DOHH2 (cell line): ENCODE data around the gene MYD88.

Experiments used
- H3F3A ChIP-seq: fragments of 200-600 bp; sonication (generic), shearing (Covaris generic); 2 replicates; pipeline ENCODE4 v1.6.0; 2016; ENCODE audit warnings: antibody characterized with exemption, mild to moderate bottlenecking; ENCODE audit not compliant: control insufficient read depth, insufficient read depth
- H3K27ac ChIP-seq: fragments of 200-600 bp; sonication (generic); 2 replicates; pipeline ENCODE4 v1.5.1; 2014; ENCODE audit warnings: low read depth, mild to moderate bottlenecking, low read length, moderate library complexity
- H3K27me3 ChIP-seq: fragments of 200-600 bp; sonication (generic); 2 replicates; pipeline ENCODE4 v1.6.1; 2014; ENCODE audit warnings: mild to moderate bottlenecking, low read length, mixed read lengths; ENCODE audit not compliant: control insufficient read depth
- H3K36me3 ChIP-seq: fragments of 200-600 bp; sonication (generic); 2 replicates; pipeline ENCODE4 v1.6.1; 2014; ENCODE audit warnings: mild to moderate bottlenecking, low read length, moderate library complexity, mixed read lengths; ENCODE audit not compliant: control insufficient read depth
- H3K4me1 ChIP-seq: fragments of 200-600 bp; sonication (generic); 2 replicates; pipeline ENCODE4 v1.6.1; 2014; ENCODE audit warnings: mild to moderate bottlenecking, low read length, mixed read lengths; ENCODE audit not compliant: control insufficient read depth
- H3K4me2 ChIP-seq: fragments of 200-600 bp; sonication (generic); 2 replicates; pipeline ENCODE4 v1.6.0; 2014; ENCODE audit warnings: mild to moderate bottlenecking, low read length, moderate library complexity
- H3K4me3 ChIP-seq: fragments of 200-600 bp; sonication (generic); 2 replicates; pipeline ENCODE4 v1.5.1; 2014; ENCODE audit warnings: mild to moderate bottlenecking, low read length, mixed read lengths
- H3K79me2 ChIP-seq: fragments of 200-600 bp; sonication (generic); 2 replicates; pipeline ENCODE4 v1.6.1; 2014; ENCODE audit warnings: mild to moderate bottlenecking, low read length, mixed read lengths; ENCODE audit not compliant: control insufficient read depth
- H3K9me2 ChIP-seq: fragments of 200-600 bp; sonication (generic); replicated peaks from 2 replicates; pipeline ENCODE4 v1.6.1; 2014; ENCODE audit warnings: mild to moderate bottlenecking, low read length, mixed read lengths; ENCODE audit not compliant: control insufficient read depth
- H3K9me3 ChIP-seq: fragments of 200-600 bp; sonication (generic); 2 replicates; pipeline ENCODE4 v1.6.1; 2014; ENCODE audit warnings: antibody characterized with exemption, low read length, mixed read lengths; ENCODE audit not compliant: control insufficient read depth, insufficient read depth
- H4K20me1 ChIP-seq: fragments of 200-600 bp; sonication (generic); 2 replicates; pipeline ENCODE4 v1.6.0; 2014; ENCODE audit warnings: low read depth, mild to moderate bottlenecking, antibody characterized with exemption, low read length, moderate library complexity; ENCODE audit not compliant: control insufficient read depth, insufficient read depth
- CTCF ChIP-seq: fragments of 200-600 bp; sonication (generic); IDR thresholded peaks from one replicate; pipeline ENCODE4 v1.5.1; 2014; ENCODE audit warnings: antibody characterized with exemption, mild to moderate bottlenecking, low read depth, low read length; ENCODE audit not compliant: poor library complexity, severe bottlenecking
- EZH2phosphoT487 ChIP-seq: fragments of 200-600 bp; sonication (generic); IDR thresholded peaks from 2 replicates; pipeline ENCODE4 v1.6.1; 2017; ENCODE audit warnings: borderline replicate concordance, mild to moderate bottlenecking, antibody characterized with exemption, low read length, moderate library complexity, mixed read lengths

MYD88 gene

GRCh38 chr3:38163841-38164642 lies 25.6 kb downstream of the MYD88 start:
- H3K9me3 ChIP-seq: no peaks in the 10 kb centered on the region
- H3K4me3 ChIP-seq: peak overlapping the region; percentile 94
- no peaks in the 10 kb centered on the region for H4K20me1 ChIP-seq
- H3K4me2 ChIP-seq: peak overlapping the region; percentile 88
- peak overlapping the region; percentile 83 for H3K27ac ChIP-seq
- H3F3A ChIP-seq: peaks cover 13% of the 10 kb centered on the region
- TF ChIP-seq CTCF (peak; percentile 30), EZH2phosphoT487 (no peak)
- peaks cover 43% of the 10 kb centered on the region for H3K79me2 ChIP-seq
- peaks cover 48% of the 10 kb centered on the region for H3K4me1 ChIP-seq
- H3K27me3 ChIP-seq: no peaks in the 10 kb centered on the region
- peaks cover 9% of the 10 kb centered on the region for H3K36me3 ChIP-seq
- H3K9me2 ChIP-seq: no peaks in the 10 kb centered on the region

GRCh38 chr3:38164643-38164951 lies 26.1 kb downstream of the MYD88 start:
- Histone ChIP-seq H3K27me3 (no peaks in the 10 kb centered on the region), H3K79me2 (peaks cover 49% of the 10 kb centered on the region), H3K9me3 (no peaks in the 10 kb centered on the region), H3K4me1 (peaks cover 50% of the 10 kb centered on the region), H4K20me1 (no peaks in the 10 kb centered on the region), H3K27ac (peak overlapping the region; percentile 83), H3K4me2 (peak overlapping the region; percentile 88), H3F3A (peaks cover 13% of the 10 kb centered on the region), H3K4me3 (peak overlapping the region; percentile 94), H3K9me2 (no peaks in the 10 kb centered on the region), H3K36me3 (peaks cover 9% of the 10 kb centered on the region)
- TF ChIP-seq CTCF (peak; percentile 4), EZH2phosphoT487 (no peak)

- Histone ChIP-seq H3K27ac (peak within 1 kb of the TSS; percentile 83), H3K4me2 (peak within 1 kb of the TSS; percentile 88), H3K9me2 (no peaks in the 10 kb centered on the region), H3K27me3 (no peaks in the 10 kb centered on the region), H3F3A (peaks cover 13% of the 10 kb centered on the region), H3K36me3 (peaks cover 9% of the 10 kb centered on the region), H3K4me1 (peaks cover 50% of the 10 kb centered on the region), H3K4me3 (peak within 1 kb of the TSS; percentile 94), H3K79me2 (peaks cover 54% of the 10 kb centered on the region), H4K20me1 (no peaks in the 10 kb centered on the region), H3K9me3 (no peaks in the 10 kb centered on the region)
- TF ChIP-seq CTCF: no peak
- no peak for TF ChIP-seq EZH2phosphoT487
These were observed 26.7 kb downstream of the MYD88 start, which contains the start of gene OXSR1 for GRCh38 chr3:38164952-38165721. Gene OXSR1 (plus strand): TSS chr3:38165537. CDS start chr3:38165877, 340 bp downstream.
